AG04449 (cell line): ENCODE data around the gene ZNF136.

ENCODE experiments used
- CTCF ChIA-PET: fragments of 350-600 bp; formaldehyde crosslinking; extraction: SDS; loops from one replicate; lab custom pipeline; 2021; ENCODE audit warnings: antibody characterized with exemption; lab: Yijun Ruan, JAX
- POLR2A ChIA-PET: fragments of 400-600, 350-600 bp; formaldehyde crosslinking; extraction: SDS; loops from one replicate; lab custom pipeline; 2020; ENCODE audit warnings: antibody characterized with exemption, inconsistent platforms; lab: Yijun Ruan, JAX
- DNase-seq: peaks from one replicate; pipeline ENCODE4 v3.0.0-alpha.2; 2010; ENCODE audit warnings: low read depth, low spot score
- H3K4me3 ChIP-seq: 2 replicates; pipeline ENCODE4 v1.5.1; 2011; ENCODE audit warnings: low read depth, mild to moderate bottlenecking, control low read depth, low read length
- CTCF ChIP-seq: IDR thresholded peaks from one replicate; pipeline ENCODE4 v1.5.1; 2011; ENCODE audit warnings: mild to moderate bottlenecking, moderate library complexity, low read length, control low read depth, inconsistent platforms; ENCODE audit not compliant: insufficient read depth; ENCODE audit errors: missing control alignments

The ZNF136 gene

GRCh38 chr19:12162882-12163806 lies at the start of gene ZNF136:
ZNF136 (plus strand) TSS chr19:12163096; CDS start chr19:12163204, 108 bp downstream.
- H3K4me3 ChIP-seq, result peak within 1 kb of the TSS; percentile 92
- ChIA-PET POLR2A (interaction anchor here (0.9 to 1.0 kb wide), 2 partner anchors 23 to 202 kb away, joined by 3 to 6 read pairs; partner anchors contain the start of genes ZNF20 and ZNF442), CTCF (interaction anchor here (0.7 to 3.0 kb wide), 5 partner anchors 10 to 202 kb away, joined by 3 to 15 read pairs (median 3); partner anchors contain the start of genes ZNF20 and ZNF442)
- DNase-seq, result peak; percentile 67
- no peak for TF ChIP-seq CTCF

- TF ChIP-seq CTCF, result no peak
- ChIA-PET POLR2A (no interaction called here), CTCF (interaction anchor here (2.7 kb wide), 1 partner anchor 10 kb away, joined by 11 read pairs; no protein-coding TSS in a partner anchor)
- DNase-seq, result no peak
- no peak overlapping the region for H3K4me3 ChIP-seq
Observed at GRCh38 chr19:12113121-12113520, 49.8 kb upstream of the ZNF136 start.

GRCh38 chr19:12117201-12117970 lies 45.5 kb upstream of the ZNF136 start:
- DNase-seq, result no peak
- CTCF ChIA-PET, result no interaction called here
- POLR2A ChIA-PET, result no interaction called here
- H3K4me3 ChIP-seq, result no peak overlapping the region
- TF ChIP-seq CTCF, result no peak

- POLR2A ChIA-PET, result no interaction called here
- TF ChIP-seq CTCF, result peak; percentile 15
- DNase-seq, result no peak
- CTCF ChIA-PET, result interaction anchor here (1.0 to 1.8 kb wide), 3 partner anchors 9 to 16 kb away, joined by 3 to 6 read pairs (median 4); partner anchors contain the start of gene ZNF20
- H3K4me3 ChIP-seq, result no peak overlapping the region
Observed at GRCh38 chr19:12126707-12127106, 36.2 kb upstream of the ZNF136 start.

- DNase-seq, result no peak
- no peak for TF ChIP-seq CTCF
- ChIA-PET CTCF (no interaction called here), POLR2A (no interaction called here)
- H3K4me3 ChIP-seq, result no peak overlapping the region
Observed at GRCh38 chr19:12133069-12133468, 29.8 kb upstream of the ZNF136 start.
